Measurements from ENCODE around the gene USP2. TPM values are rescaled to one million over a fixed set of nuclear protein-coding genes. Genes with fewer than 3 reads are reported as not detected.

USP2 gene
- total RNA-seq, 1 donor from 2014 or later, result 6.7 TPM

GRCh38 chr11:119324189-119324588, 57.3 kb downstream of the USP2 start:
- H3K4me1 Mint-ChIP-seq (ENCODE audit: low read depth, unreplicated experiment), result peaks cover 12% of the 10 kb centered on the region
- H3K4me3 Mint-ChIP-seq (ENCODE audit: unreplicated experiment), result no peak overlapping the region
- no peak overlapping the region for H3K27ac Mint-ChIP-seq (ENCODE audit: unreplicated experiment)
- no peak overlapping the region for H3K27ac ChIP-seq (ENCODE audit: low read depth, low read length)
- FAIRE-seq (no peak), DNase-seq (ENCODE audit: low read depth) (no peak)
- TF ChIP-seq CTCF (IDR thresholded peaks at IDR 0.05; ENCODE audit: insufficient read depth, low read depth, low read length) (no peak), EZH2 (IDR thresholded peaks at IDR 0.05; ENCODE audit: insufficient read depth, low read length) (no peak)
- H3K4me3 ChIP-seq (ENCODE audit: insufficient read depth, low read depth, low read length), result no peak overlapping the region
- no peaks in the 10 kb centered on the region for H3K36me3 ChIP-seq (ENCODE audit: insufficient read depth, low read length)
- peaks cover 20% of the 10 kb centered on the region for H3K4me1 ChIP-seq (ENCODE audit: insufficient read depth, low read length)
- H3K36me3 Mint-ChIP-seq (ENCODE audit: low read depth, unreplicated experiment), result no peaks in the 10 kb centered on the region
- no peak overlapping the region for H3K4me2 ChIP-seq (ENCODE audit: low read length)
- H4K20me1 ChIP-seq (ENCODE audit: insufficient read depth, low read length), result no peaks in the 10 kb centered on the region
- H2AFZ ChIP-seq (ENCODE audit: low read depth, low read length), result no peak overlapping the region
- no peaks in the 10 kb centered on the region for H3K9me3 Mint-ChIP-seq (ENCODE audit: unreplicated experiment)
- no peaks in the 10 kb centered on the region for H3K27me3 ChIP-seq (ENCODE audit: insufficient read depth, low read length)
- no peaks in the 10 kb centered on the region for H3K27me3 Mint-ChIP-seq (ENCODE audit: low read depth, unreplicated experiment)
- no peak overlapping the region for H3K9ac ChIP-seq (ENCODE audit: low read length)
- no peaks in the 10 kb centered on the region for H3K79me2 ChIP-seq (ENCODE audit: insufficient read depth, low read length)
- no peaks in the 10 kb centered on the region for H3K9me3 ChIP-seq (ENCODE audit: insufficient read depth, low read depth, low read length)

DNA sequence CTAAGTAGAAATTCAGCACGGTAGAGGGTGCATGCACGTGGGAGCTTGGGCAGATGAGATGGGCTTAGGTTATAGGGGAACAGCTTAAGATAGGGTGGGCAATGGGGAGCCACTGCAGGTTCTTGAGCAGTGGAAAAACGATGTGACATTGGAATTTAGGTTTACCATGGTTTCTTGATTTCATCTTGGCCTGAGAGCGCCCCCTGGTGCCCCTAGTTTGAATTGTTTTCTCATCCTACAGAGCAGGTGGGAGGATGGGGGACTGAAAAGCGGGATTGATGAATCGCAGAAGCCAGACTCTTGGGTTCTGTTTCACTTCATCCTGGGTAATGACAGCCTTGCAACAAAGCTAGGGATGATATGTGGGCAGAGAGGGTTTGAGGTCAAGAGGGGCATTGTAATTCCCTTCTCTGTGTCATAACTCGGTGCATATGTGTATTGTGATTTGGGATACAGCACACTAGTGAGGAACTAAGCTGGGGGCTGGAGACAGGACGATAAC, 57.9 kb downstream of the USP2 start:
- H3K36me3 Mint-ChIP-seq (ENCODE audit: low read depth, unreplicated experiment), result no peaks in the 10 kb centered on the region
- H3K36me3 ChIP-seq (ENCODE audit: insufficient read depth, low read length), result no peaks in the 10 kb centered on the region
- no peak overlapping the region for H3K4me3 ChIP-seq (ENCODE audit: insufficient read depth, low read depth, low read length)
- H3K4me2 ChIP-seq (ENCODE audit: low read length), result no peak overlapping the region
- H3K27me3 Mint-ChIP-seq (ENCODE audit: low read depth, unreplicated experiment), result no peaks in the 10 kb centered on the region
- no peak overlapping the region for H3K27ac Mint-ChIP-seq (ENCODE audit: unreplicated experiment)
- H3K79me2 ChIP-seq (ENCODE audit: insufficient read depth, low read length), result no peaks in the 10 kb centered on the region
- H3K9me3 Mint-ChIP-seq (ENCODE audit: unreplicated experiment), result no peaks in the 10 kb centered on the region
- no peaks in the 10 kb centered on the region for H4K20me1 ChIP-seq (ENCODE audit: insufficient read depth, low read length)
- H3K9me3 ChIP-seq (ENCODE audit: insufficient read depth, low read depth, low read length), result no peaks in the 10 kb centered on the region
- peak overlapping the region; percentile 29 for H3K4me3 Mint-ChIP-seq (ENCODE audit: unreplicated experiment)
- no peaks in the 10 kb centered on the region for H3K27me3 ChIP-seq (ENCODE audit: insufficient read depth, low read length)
- H3K27ac ChIP-seq (ENCODE audit: low read depth, low read length), result no peak overlapping the region
- no peak for DNase-seq (ENCODE audit: low read depth)
- H3K4me1 Mint-ChIP-seq (ENCODE audit: low read depth, unreplicated experiment), result peaks cover 17% of the 10 kb centered on the region
- TF ChIP-seq CTCF (IDR thresholded peaks at IDR 0.05; ENCODE audit: insufficient read depth, low read depth, low read length) (peak; percentile 82), EZH2 (IDR thresholded peaks at IDR 0.05; ENCODE audit: insufficient read depth, low read length) (no peak)
- H3K4me1 ChIP-seq (ENCODE audit: insufficient read depth, low read length), result peaks cover 26% of the 10 kb centered on the region
- H2AFZ ChIP-seq (ENCODE audit: low read depth, low read length), result no peak overlapping the region
- H3K9ac ChIP-seq (ENCODE audit: low read length), result no peak overlapping the region
- no peak for FAIRE-seq

GRCh38 chr11:119322921-119323531, 58.5 kb downstream of the USP2 start:
- Histone ChIP-seq H2AFZ (ENCODE audit: low read depth, low read length) (no peak overlapping the region), H3K79me2 (ENCODE audit: insufficient read depth, low read length) (no peaks in the 10 kb centered on the region), H3K27ac (ENCODE audit: low read depth, low read length) (no peak overlapping the region), H3K36me3 (ENCODE audit: insufficient read depth, low read length) (no peaks in the 10 kb centered on the region), H4K20me1 (ENCODE audit: insufficient read depth, low read length) (no peaks in the 10 kb centered on the region), H3K27me3 (ENCODE audit: insufficient read depth, low read length) (no peaks in the 10 kb centered on the region), H3K4me2 (ENCODE audit: low read length) (no peak overlapping the region), H3K4me3 (ENCODE audit: insufficient read depth, low read depth, low read length) (no peak overlapping the region), H3K9me3 (ENCODE audit: insufficient read depth, low read depth, low read length) (no peaks in the 10 kb centered on the region), H3K9ac (ENCODE audit: low read length) (no peak overlapping the region), H3K4me1 (ENCODE audit: insufficient read depth, low read length) (peaks cover 32% of the 10 kb centered on the region)
- peak overlapping the region; percentile 29 for H3K4me3 Mint-ChIP-seq (ENCODE audit: unreplicated experiment)
- DNase-seq (ENCODE audit: low read depth) (no peak), FAIRE-seq (no peak)
- H3K36me3 Mint-ChIP-seq (ENCODE audit: low read depth, unreplicated experiment), result no peaks in the 10 kb centered on the region
- H3K9me3 Mint-ChIP-seq (ENCODE audit: unreplicated experiment), result no peaks in the 10 kb centered on the region
- no peak overlapping the region for H3K27ac Mint-ChIP-seq (ENCODE audit: unreplicated experiment)
- H3K4me1 Mint-ChIP-seq (ENCODE audit: low read depth, unreplicated experiment), result peaks cover 18% of the 10 kb centered on the region
- no peaks in the 10 kb centered on the region for H3K27me3 Mint-ChIP-seq (ENCODE audit: low read depth, unreplicated experiment)
- TF ChIP-seq EZH2 (IDR thresholded peaks at IDR 0.05; ENCODE audit: insufficient read depth, low read length) (no peak), CTCF (IDR thresholded peaks at IDR 0.05; ENCODE audit: insufficient read depth, low read depth, low read length) (no peak)
